ENCODE results near the gene FFAR4. TPM values are rescaled to one million over a fixed set of nuclear protein-coding genes. Genes with fewer than 3 reads are reported as not detected.

Gene FFAR4
- total and polyA plus RNA-seq, 2 donors (not counting 1 experiment from before 2014, with no cell fraction given) = not detected

DNA sequence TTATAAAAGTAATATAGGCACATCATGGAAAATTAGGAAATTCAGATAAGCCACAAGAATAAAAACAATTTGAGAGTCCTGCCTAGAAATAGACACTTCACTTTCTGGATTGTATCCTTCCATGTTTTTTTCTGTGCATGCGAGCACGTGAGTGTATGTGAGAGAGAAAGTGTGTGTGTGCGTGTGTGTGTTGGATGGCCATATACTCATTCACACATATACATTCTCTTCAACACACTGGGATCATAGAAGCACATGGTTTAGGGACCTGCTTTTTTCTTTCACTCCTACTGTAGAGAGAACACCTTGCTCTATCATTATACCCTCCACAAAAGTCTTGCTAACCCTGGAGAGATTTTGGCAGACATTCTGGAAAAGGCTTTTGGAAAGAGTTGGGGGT lies 7.5 kb downstream of the FFAR4 start:
- Histone ChIP-seq H3K4me3 (replicated peaks in 1 of 4; ENCODE audit: control extremely low read depth in 1 of 4, insufficient read depth in 1 of 4, low read depth in 3 of 4, low read length in 4 of 4) (no peak overlapping the region), H3K27me3 (ENCODE audit: control insufficient read depth, insufficient read depth, low read length) (peaks cover 19% of the 10 kb centered on the region)

DNA sequence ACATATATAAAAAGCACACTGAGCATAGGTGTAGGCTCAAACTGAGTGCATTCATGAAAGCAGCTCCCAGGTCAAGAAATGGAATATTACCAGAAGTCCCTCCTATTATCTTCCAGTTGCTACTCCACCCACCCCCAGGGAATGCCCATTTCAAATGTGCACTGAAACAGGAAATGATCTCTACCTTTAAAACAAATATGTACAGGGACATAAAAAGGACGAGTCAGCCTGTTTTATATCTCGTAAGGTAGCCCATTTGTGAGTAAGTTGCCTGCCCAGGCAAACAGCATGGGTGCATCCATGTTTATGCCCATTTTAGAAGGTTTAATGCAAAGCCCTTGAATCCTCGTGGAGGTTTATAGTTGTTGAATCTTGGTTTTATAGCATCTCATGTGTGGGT lies 10.4 kb downstream of the FFAR4 start:
- Histone ChIP-seq H3K4me3 (replicated peaks in 1 of 4; ENCODE audit: control extremely low read depth in 1 of 4, insufficient read depth in 1 of 4, low read depth in 3 of 4, low read length in 4 of 4) (no peak overlapping the region), H3K9ac (ENCODE audit: insufficient read depth, low read length) (no peak overlapping the region), H3K9me3 (ENCODE audit: control insufficient read depth, insufficient read depth, low read depth, low read length) (no peaks in the 10 kb centered on the region), H2AFZ (ENCODE audit: low read length) (no peak overlapping the region), H3K36me3 (ENCODE audit: control insufficient read depth, insufficient read depth, low read length) (no peaks in the 10 kb centered on the region), H4K20me1 (ENCODE audit: control insufficient read depth, extremely low read depth, insufficient read depth, low read length) (no peaks in the 10 kb centered on the region), H3K27me3 (ENCODE audit: control insufficient read depth, insufficient read depth, low read length) (peaks cover 4% of the 10 kb centered on the region), H3K79me2 (ENCODE audit: control insufficient read depth, insufficient read depth, low read length) (no peaks in the 10 kb centered on the region), H3K4me2 (ENCODE audit: extremely low read depth, insufficient read depth, low read length) (no peak overlapping the region), H3K4me1 (ENCODE audit: control insufficient read depth, extremely low read depth, insufficient read depth, low read length) (no peaks in the 10 kb centered on the region), H3K27ac (ENCODE audit: insufficient read depth, low read length) (no peak overlapping the region)
- TF ChIP-seq, protein P1, sequence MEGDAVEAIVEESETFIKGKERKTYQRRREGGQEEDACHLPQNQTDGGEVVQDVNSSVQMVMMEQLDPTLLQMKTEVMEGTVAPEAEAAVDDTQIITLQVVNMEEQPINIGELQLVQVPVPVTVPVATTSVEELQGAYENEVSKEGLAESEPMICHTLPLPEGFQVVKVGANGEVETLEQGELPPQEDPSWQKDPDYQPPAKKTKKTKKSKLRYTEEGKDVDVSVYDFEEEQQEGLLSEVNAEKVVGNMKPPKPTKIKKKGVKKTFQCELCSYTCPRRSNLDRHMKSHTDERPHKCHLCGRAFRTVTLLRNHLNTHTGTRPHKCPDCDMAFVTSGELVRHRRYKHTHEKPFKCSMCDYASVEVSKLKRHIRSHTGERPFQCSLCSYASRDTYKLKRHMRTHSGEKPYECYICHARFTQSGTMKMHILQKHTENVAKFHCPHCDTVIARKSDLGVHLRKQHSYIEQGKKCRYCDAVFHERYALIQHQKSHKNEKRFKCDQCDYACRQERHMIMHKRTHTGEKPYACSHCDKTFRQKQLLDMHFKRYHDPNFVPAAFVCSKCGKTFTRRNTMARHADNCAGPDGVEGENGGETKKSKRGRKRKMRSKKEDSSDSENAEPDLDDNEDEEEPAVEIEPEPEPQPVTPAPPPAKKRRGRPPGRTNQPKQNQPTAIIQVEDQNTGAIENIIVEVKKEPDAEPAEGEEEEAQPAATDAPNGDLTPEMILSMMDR (conservative IDR thresholded peaks at IDR 0.05 in 1 of 2, IDR thresholded peaks at IDR 0.05 in 1 of 2; ENCODE audit: low read depth in 1 of 2, low read length in 2 of 2) = no peak
- no peak for TF ChIP-seq EZH2 (IDR thresholded peaks at IDR 0.05; ENCODE audit: low read length, missing control alignments)
- DNase-seq (ENCODE audit: low read depth in 2 of 2) = no peak

More for the DNA sequence above, 7.5 kb downstream of the FFAR4 start:
- H3K36me3 ChIP-seq (ENCODE audit: control insufficient read depth, insufficient read depth, low read length) = no peaks in the 10 kb centered on the region
- H3K9me3 ChIP-seq (ENCODE audit: control insufficient read depth, insufficient read depth, low read depth, low read length) = no peaks in the 10 kb centered on the region
- H3K4me1 ChIP-seq (ENCODE audit: control insufficient read depth, extremely low read depth, insufficient read depth, low read length) = no peaks in the 10 kb centered on the region
- H3K9ac ChIP-seq (ENCODE audit: insufficient read depth, low read length) = no peak overlapping the region
- H3K27ac ChIP-seq (ENCODE audit: insufficient read depth, low read length) = no peak overlapping the region
- TF ChIP-seq, protein P1 (conservative IDR thresholded peaks at IDR 0.05 in 1 of 2, IDR thresholded peaks at IDR 0.05 in 1 of 2; ENCODE audit: low read depth in 1 of 2, low read length in 2 of 2) = no peak
- TF ChIP-seq EZH2 (IDR thresholded peaks at IDR 0.05; ENCODE audit: low read length, missing control alignments) = no peak
- no peak overlapping the region for H2AFZ ChIP-seq (ENCODE audit: low read length)
- H3K4me2 ChIP-seq (ENCODE audit: extremely low read depth, insufficient read depth, low read length) = no peak overlapping the region
- no peaks in the 10 kb centered on the region for H4K20me1 ChIP-seq (ENCODE audit: control insufficient read depth, extremely low read depth, insufficient read depth, low read length)
- no peak for DNase-seq (ENCODE audit: low read depth in 2 of 2)
- H3K79me2 ChIP-seq (ENCODE audit: control insufficient read depth, insufficient read depth, low read length) = no peaks in the 10 kb centered on the region

DNA sequence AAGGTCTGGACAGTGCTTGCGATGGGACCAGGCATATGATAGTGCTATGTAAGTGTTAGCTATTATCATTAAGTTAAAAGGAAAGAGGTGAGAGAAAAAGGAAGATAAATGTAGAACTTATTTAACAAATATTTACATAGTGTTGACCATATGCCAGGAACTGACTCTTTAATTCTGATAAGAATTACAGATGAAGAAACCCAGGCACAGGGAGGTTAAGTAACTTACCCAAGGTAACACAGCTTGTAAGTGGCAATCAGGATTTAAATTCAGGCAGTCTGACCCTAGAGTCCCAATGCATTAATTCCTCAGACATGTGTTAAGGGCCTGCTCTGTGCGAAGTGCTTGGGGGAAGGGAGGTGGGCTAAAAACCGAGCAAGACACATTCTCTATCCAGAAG lies 11.1 kb downstream of the FFAR4 start:
- no peak for DNase-seq (ENCODE audit: low read depth in 2 of 2)
- no peaks in the 10 kb centered on the region for H3K36me3 ChIP-seq (ENCODE audit: control insufficient read depth, insufficient read depth, low read length)
- no peak overlapping the region for H3K4me2 ChIP-seq (ENCODE audit: extremely low read depth, insufficient read depth, low read length)
- no peak overlapping the region for H3K4me3 ChIP-seq (replicated peaks in 1 of 4; ENCODE audit: control extremely low read depth in 1 of 4, insufficient read depth in 1 of 4, low read depth in 3 of 4, low read length in 4 of 4)
- H3K9ac ChIP-seq (ENCODE audit: insufficient read depth, low read length) = no peak overlapping the region
- no peak overlapping the region for H2AFZ ChIP-seq (ENCODE audit: low read length)
- no peaks in the 10 kb centered on the region for H3K4me1 ChIP-seq (ENCODE audit: control insufficient read depth, extremely low read depth, insufficient read depth, low read length)
- TF ChIP-seq, protein P1 (conservative IDR thresholded peaks at IDR 0.05 in 1 of 2, IDR thresholded peaks at IDR 0.05 in 1 of 2; ENCODE audit: low read depth in 1 of 2, low read length in 2 of 2) = no peak
- TF ChIP-seq EZH2 (IDR thresholded peaks at IDR 0.05; ENCODE audit: low read length, missing control alignments) = no peak
- no peaks in the 10 kb centered on the region for H3K79me2 ChIP-seq (ENCODE audit: control insufficient read depth, insufficient read depth, low read length)
- peaks cover 4% of the 10 kb centered on the region for H3K27me3 ChIP-seq (ENCODE audit: control insufficient read depth, insufficient read depth, low read length)
- no peak overlapping the region for H3K27ac ChIP-seq (ENCODE audit: insufficient read depth, low read length)
- no peaks in the 10 kb centered on the region for H4K20me1 ChIP-seq (ENCODE audit: control insufficient read depth, extremely low read depth, insufficient read depth, low read length)
- no peaks in the 10 kb centered on the region for H3K9me3 ChIP-seq (ENCODE audit: control insufficient read depth, insufficient read depth, low read depth, low read length)

All from fibroblast of lung (primary cell).